HCT116 (cell line): ENCODE results near the gene VPS11. TPM values are rescaled to one million over a fixed set of nuclear protein-coding genes. Genes with fewer than 3 reads are reported as not detected.

Experiments used
- ATAC-seq: fragments of 200-7000 bp; cut with Tn5 transposase; 2 replicates; pipeline ENCODE4 v1.9.1; 2020; ENCODE audit warnings: mild to moderate bottlenecking, moderate library complexity
- BruUV-seq: library from RNA; stranded (reverse); fragments of 400-500 nt; replicated peaks from 2 replicates; lab custom pipeline; 2021; lab: Mats Ljungman, UMichigan
- CTCF ChIA-PET: fragments of 300-600 bp; sonication (Branson Sonifier 250); formaldehyde crosslinking; loops from one replicate; lab custom pipeline; 2021; ENCODE audit warnings: antibody characterized with exemption; lab: Charles Lee
- POLR2A ChIA-PET: fragments of 300-600, 350-600 bp; sonication (Branson Sonifier 250); formaldehyde crosslinking; loops from one replicate; lab custom pipeline; 2021; ENCODE audit warnings: antibody characterized with exemption; lab: Charles Lee
- RAD21 ChIA-PET, 2 experiments: fragments of 300-600 bp; sonication (Branson Sonifier 250); formaldehyde crosslinking; loops; one replicate each; lab custom pipeline; 2023; ENCODE audit warnings: low total read pairs in 2 of 2; ENCODE audit not compliant: uncharacterized antibody in 2 of 2, unreplicated experiment in 2 of 2, low non-redundant PET in 1 of 2; lab: Charles Lee
- DNase-seq: peaks from one replicate; pipeline ENCODE4 v3.0.0-alpha.2; 2010; ENCODE audit warnings: low read depth, low spot score
- H2AFZ ChIP-seq: fragments of 200-600 bp; shearing (Covaris generic), sonication (generic); 2 replicates; pipeline ENCODE4 v1.6.1; 2017; ENCODE audit warnings: low read depth, mixed run types, mixed read lengths, antibody characterized with exemption, low read length; ENCODE audit not compliant: poor library complexity, severe bottlenecking
- H3K27ac ChIP-seq: 2 replicates; pipeline ENCODE4 v1.5.1; 2012; ENCODE audit warnings: low read depth, low read length
- H3K27me3 ChIP-seq: fragments of 200-600 bp; sonication (generic); 2 replicates; pipeline ENCODE4 v1.6.1; 2016; ENCODE audit warnings: mixed run types, low read length, mixed read lengths; ENCODE audit not compliant: insufficient read depth
- H3K36me3 ChIP-seq, 2 experiments: fragments of 200-500 bp in 1 of 2; fragments of 200-600 bp in 1 of 2; sonication (Bioruptor generic) in 1 of 2; sonication (generic) in 1 of 2; 2 replicates each; pipeline versions ENCODE4 v1.5.1 to v1.6.1; 2014 to 2016; ENCODE audit warnings: low read length in 2 of 2, inconsistent platforms in 1 of 2, mixed read lengths in 1 of 2, mixed run types in 1 of 2; ENCODE audit not compliant: insufficient read depth in 2 of 2, control insufficient read depth in 1 of 2
- H3K4me1 ChIP-seq, 2 experiments: fragments of 200-600 bp in 1 of 2; sonication (generic) in 1 of 2; 2 replicates each; pipeline versions ENCODE4 v1.5.1 to v1.6.1; 2012 to 2017; ENCODE audit warnings: low read length in 2 of 2, inconsistent platforms in 1 of 2, mild to moderate bottlenecking in 1 of 2, mixed read lengths in 1 of 2, mixed run types in 1 of 2, moderate library complexity in 1 of 2; ENCODE audit not compliant: insufficient read depth in 2 of 2, control insufficient read depth in 1 of 2
- H3K4me2 ChIP-seq: fragments of 200-600 bp; sonication (generic); 2 replicates; pipeline ENCODE4 v1.6.1; 2017; ENCODE audit warnings: mixed run types, low read length, mixed read lengths
- H3K4me3 ChIP-seq, 2 experiments: fragments of 200-600 bp in 1 of 2; sonication (generic) in 1 of 2; replicated peaks in 1 of 2; 2 replicates each; pipeline ENCODE4 v1.5.1; 2011 to 2016; ENCODE audit warnings: low read length in 2 of 2, control low read depth in 1 of 2, low read depth in 1 of 2, mild to moderate bottlenecking in 1 of 2, mixed read lengths in 1 of 2, mixed run types in 1 of 2
- H3K79me2 ChIP-seq: fragments of 200-600 bp; sonication (generic); 2 replicates; pipeline ENCODE4 v1.6.1; 2017; ENCODE audit warnings: mild to moderate bottlenecking, mixed run types, low read length, moderate library complexity, mixed read lengths; ENCODE audit not compliant: insufficient read depth
- H3K9ac ChIP-seq: fragments of 200-600 bp; sonication (generic); 2 replicates; pipeline ENCODE4 v1.6.1; 2016; ENCODE audit warnings: low read length, mixed read lengths
- H3K9me2 ChIP-seq: fragments of 200-600 bp; sonication (generic), shearing (Covaris generic); 2 replicates; pipeline ENCODE4 v1.6.1; 2017; ENCODE audit warnings: mixed run types, mild to moderate bottlenecking, moderate library complexity; ENCODE audit not compliant: insufficient read depth
- H3K9me3 ChIP-seq, 2 experiments: fragments of 200-500 bp in 1 of 2; fragments of 200-600 bp in 1 of 2; sonication (Bioruptor generic) in 1 of 2; sonication (generic) in 1 of 2; 2 replicates each; pipeline ENCODE4 v1.6.1; 2014 to 2017; ENCODE audit warnings: low read length in 2 of 2, mixed read lengths in 2 of 2, inconsistent platforms in 1 of 2, low read depth in 1 of 2, mild to moderate bottlenecking in 1 of 2, mixed run types in 1 of 2, moderate library complexity in 1 of 2; ENCODE audit not compliant: control insufficient read depth in 1 of 2, insufficient read depth in 1 of 2
- H4K20me1 ChIP-seq: fragments of 200-600 bp; sonication (generic), shearing (Covaris generic); 2 replicates; pipeline ENCODE4 v1.6.1; 2017; ENCODE audit warnings: mixed run types, mild to moderate bottlenecking, moderate library complexity; ENCODE audit not compliant: insufficient read depth
- CBX3 ChIP-seq: IDR thresholded peaks from 2 replicates; pipeline ENCODE4 v1.6.1; 2012; ENCODE audit warnings: low read depth
- EGR1 ChIP-seq: IDR thresholded peaks from 2 replicates; pipeline ENCODE4 v1.6.1; 2012; ENCODE audit warnings: low read depth
- ELF1 ChIP-seq: IDR thresholded peaks from 2 replicates; pipeline ENCODE4 v1.6.1; 2012; ENCODE audit warnings: low read depth, borderline replicate concordance
- EZH2 ChIP-seq: fragments of 200-600 bp; sonication (generic); IDR thresholded peaks from 2 replicates; pipeline ENCODE4 v1.6.1; 2017; ENCODE audit warnings: antibody characterized with exemption, mixed run types
- FOSL1 ChIP-seq: IDR thresholded peaks from 2 replicates; pipeline ENCODE4 v1.6.1; 2012; ENCODE audit warnings: low read depth
- JUND ChIP-seq: IDR thresholded peaks from 2 replicates; pipeline ENCODE4 v1.6.1; 2012
- POLR2A ChIP-seq: IDR thresholded peaks from 2 replicates; pipeline ENCODE4 v1.7.0; 2011; ENCODE audit warnings: borderline replicate concordance; ENCODE audit not compliant: insufficient read depth, insufficient read length; ENCODE audit errors: extremely low read depth
- POLR2AphosphoS5 ChIP-seq: IDR thresholded peaks from 2 replicates; pipeline ENCODE4 v1.6.1; 2011; ENCODE audit warnings: mild to moderate bottlenecking, low read depth, low read length, moderate library complexity
- RAD21 ChIP-seq: IDR thresholded peaks from 2 replicates; pipeline ENCODE4 v1.6.1; 2012; ENCODE audit warnings: low read depth, mild to moderate bottlenecking
- SIN3A ChIP-seq: IDR thresholded peaks from 2 replicates; pipeline ENCODE4 v1.6.1; 2012; ENCODE audit warnings: low read depth
- SP1 ChIP-seq: IDR thresholded peaks from 2 replicates; pipeline ENCODE4 v1.6.1; 2012; ENCODE audit warnings: low read depth
- SRF ChIP-seq: IDR thresholded peaks from 2 replicates; pipeline ENCODE4 v1.6.1; 2012; ENCODE audit warnings: low read depth
- TCF7L2 ChIP-seq: IDR thresholded peaks from 2 replicates; pipeline ENCODE4 v1.7.0; 2011; ENCODE audit warnings: borderline replicate concordance, inconsistent platforms; ENCODE audit not compliant: insufficient read depth, insufficient read length; ENCODE audit errors: extremely low read depth
- ZFX ChIP-seq: fragments of 450-650 bp; IDR thresholded peaks from 2 replicates; pipeline ENCODE4 v1.6.1; 2017
- intact Hi-C: fragments of 100-400 bp; cut with micrococcal nuclease; formaldehyde crosslinking; loops from 2 replicates; pipeline ENCODE4 v1.10.0; 2022
- total RNA-seq: library from RNA; stranded (reverse); gene quantifications from one replicate; pipeline ENCODE4 v1.2.1, GENCODE V29; 2021; ENCODE audit not compliant: unreplicated experiment
- TF ChIP-seq, protein P1 (sequence below): IDR thresholded peaks from 2 replicates; pipeline ENCODE4 v1.6.1; 2012

Gene VPS11
- total RNA-seq, 1 experiment from 2014 or later: 20.4 TPM

GRCh38 chr11:119113716-119114115, 46.1 kb downstream of the VPS11 start:
- Histone ChIP-seq H2AFZ (no peak overlapping the region), H3K79me2 (peaks cover 6% of the 10 kb centered on the region; the same call in 1 of the 2 replicates), H3K27me3 (no peaks in the 10 kb centered on the region), H3K36me3 (peaks cover 11 to 21% of the 10 kb centered on the region in 2 experiments; a peak in 2 of 4 replicates), H3K9me3 (no peaks in the 10 kb centered on the region), H3K4me2 (no peak overlapping the region), H3K4me1 (peaks cover 3 to 10% of the 10 kb centered on the region in 2 experiments; a peak in 3 of 4 replicates), H4K20me1 (no peaks in the 10 kb centered on the region), H3K9ac (no peak overlapping the region), H3K9me2 (no peaks in the 10 kb centered on the region), H3K4me3 (no peak overlapping the region), H3K27ac (no peak overlapping the region)
- BruUV-seq: no TSS peak
- ChIA-PET RAD21 (no interaction called here), POLR2A (no interaction called here), CTCF (no interaction called here)
- ATAC-seq (no peak), DNase-seq (no peak)
- intact Hi-C loops: no loop called here
- no peak for TF ChIP-seq JUND
- no peak for TF ChIP-seq SP1
- TF ChIP-seq POLR2A: no peak
- TF ChIP-seq FOSL1: no peak
- no peak for TF ChIP-seq ELF1
- no peak for TF ChIP-seq EGR1
- TF ChIP-seq, protein P1, sequence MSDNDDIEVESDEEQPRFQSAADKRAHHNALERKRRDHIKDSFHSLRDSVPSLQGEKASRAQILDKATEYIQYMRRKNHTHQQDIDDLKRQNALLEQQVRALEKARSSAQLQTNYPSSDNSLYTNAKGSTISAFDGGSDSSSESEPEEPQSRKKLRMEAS: no peak
- no peak for TF ChIP-seq EZH2
- TF ChIP-seq ZFX: no peak
- no peak for TF ChIP-seq RAD21
- no peak for TF ChIP-seq POLR2AphosphoS5
- TF ChIP-seq SIN3A: no peak
- TF ChIP-seq CBX3: no peak
- TF ChIP-seq TCF7L2: no peak
- TF ChIP-seq SRF: no peak
